RWPE2 (cell line): ENCODE data around the gene CMKLR1.

Source experiments
- ATAC-seq: fragments of 200-7000 bp; cut with Tn5 transposase; 3 replicates; pipeline ENCODE4 v1.9.1; 2021; ENCODE audit warnings: low read depth
- DNase-seq: peaks from one replicate; pipeline ENCODE4 v3.0.0-alpha.2; 2020; ENCODE audit warnings: low spot score
- H3K27ac ChIP-seq: fragments of 450-650 bp; 2 replicates; pipeline ENCODE4 v1.5.1; 2017; ENCODE audit warnings: mild to moderate bottlenecking; ENCODE audit not compliant: poor library complexity, severe bottlenecking
- H3K27me3 ChIP-seq: fragments of 250-450 bp; sonication (Bioruptor Pico); 2 replicates; pipeline ENCODE4 v1.5.1; 2021; ENCODE audit warnings: mild to moderate bottlenecking, moderate library complexity; ENCODE audit not compliant: insufficient read depth, poor library complexity, severe bottlenecking
- H3K36me3 ChIP-seq: fragments of 250-450 bp; sonication (Bioruptor Pico); 2 replicates; pipeline ENCODE4 v1.5.1; 2020; ENCODE audit warnings: low read depth, mild to moderate bottlenecking, moderate library complexity
- H3K4me1 ChIP-seq: fragments of 250-450 bp; sonication (Bioruptor Pico); 2 replicates; pipeline ENCODE4 v1.5.1; 2021; ENCODE audit warnings: mild to moderate bottlenecking, moderate library complexity; ENCODE audit not compliant: insufficient read depth, poor library complexity, severe bottlenecking
- H3K4me3 ChIP-seq: fragments of 250-450 bp; sonication (Bioruptor Pico); 2 replicates; pipeline ENCODE4 v1.5.1; 2021; ENCODE audit warnings: mild to moderate bottlenecking, moderate library complexity; ENCODE audit not compliant: severe bottlenecking
- H3K9me3 ChIP-seq: fragments of 250-450 bp; sonication (Bioruptor Pico); 2 replicates; pipeline ENCODE4 v1.5.1; 2021; ENCODE audit warnings: mild to moderate bottlenecking, moderate library complexity; ENCODE audit not compliant: severe bottlenecking
- CTCF ChIP-seq: fragments of 450-650 bp; IDR thresholded peaks from one replicate; pipeline ENCODE4 v1.5.1; 2017; ENCODE audit warnings: mild to moderate bottlenecking, moderate library complexity; ENCODE audit not compliant: poor library complexity, severe bottlenecking

Gene CMKLR1

DNA sequence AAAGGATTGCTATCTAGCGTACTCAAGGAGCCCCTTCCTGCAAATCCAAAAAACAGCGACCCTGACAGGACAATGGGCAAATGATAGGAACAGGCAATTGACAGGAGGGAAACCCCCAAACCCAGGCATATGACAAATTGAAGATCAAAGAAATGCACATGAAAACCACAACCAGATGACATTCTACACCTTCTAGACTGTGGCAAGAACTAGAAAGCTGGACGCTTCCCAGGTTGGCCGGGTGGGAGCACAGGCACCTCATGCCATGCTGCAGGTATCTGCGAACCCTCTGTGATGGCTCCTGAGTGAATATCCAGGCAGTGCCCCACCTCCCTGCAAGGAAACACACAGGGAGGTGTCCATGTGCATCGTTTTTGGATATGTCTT, 37.1 kb downstream of the CMKLR1 start:
- H3K27ac ChIP-seq, result no peak overlapping the region
- H3K4me3 ChIP-seq, result no peak overlapping the region
- no peak for TF ChIP-seq CTCF
- H3K36me3 ChIP-seq, result no peaks in the 10 kb centered on the region
- H3K9me3 ChIP-seq, result no peaks in the 10 kb centered on the region
- H3K27me3 ChIP-seq, result no peaks in the 10 kb centered on the region
- ATAC-seq, result no peak
- peaks cover 13% of the 10 kb centered on the region for H3K4me1 ChIP-seq
- DNase-seq, result no peak

DNA sequence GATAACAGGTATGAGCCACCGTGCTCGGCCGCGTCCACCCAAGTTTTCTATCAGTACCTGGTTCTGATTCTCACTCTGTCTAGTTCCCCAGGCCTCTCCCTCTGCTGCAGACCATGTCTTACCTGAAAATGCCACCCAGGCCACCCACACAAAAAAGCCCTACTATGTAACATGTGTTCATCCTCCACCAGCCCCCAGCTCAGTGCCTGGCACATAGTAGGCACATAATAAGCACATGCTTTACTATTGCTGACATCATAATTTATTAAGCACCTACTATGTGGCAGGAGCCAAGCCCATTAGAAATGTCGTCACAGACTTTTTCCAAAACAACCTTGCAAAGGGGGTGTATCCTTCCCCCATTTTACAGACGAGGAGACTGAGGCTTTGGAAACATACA, 37.8 kb downstream of the CMKLR1 start:
- H3K27me3 ChIP-seq, result no peaks in the 10 kb centered on the region
- ATAC-seq, result no peak
- no peaks in the 10 kb centered on the region for H3K9me3 ChIP-seq
- no peak for DNase-seq
- no peaks in the 10 kb centered on the region for H3K36me3 ChIP-seq
- H3K4me1 ChIP-seq, result peaks cover 13% of the 10 kb centered on the region
- TF ChIP-seq CTCF, result no peak
- H3K27ac ChIP-seq, result no peak overlapping the region
- no peak overlapping the region for H3K4me3 ChIP-seq

DNA sequence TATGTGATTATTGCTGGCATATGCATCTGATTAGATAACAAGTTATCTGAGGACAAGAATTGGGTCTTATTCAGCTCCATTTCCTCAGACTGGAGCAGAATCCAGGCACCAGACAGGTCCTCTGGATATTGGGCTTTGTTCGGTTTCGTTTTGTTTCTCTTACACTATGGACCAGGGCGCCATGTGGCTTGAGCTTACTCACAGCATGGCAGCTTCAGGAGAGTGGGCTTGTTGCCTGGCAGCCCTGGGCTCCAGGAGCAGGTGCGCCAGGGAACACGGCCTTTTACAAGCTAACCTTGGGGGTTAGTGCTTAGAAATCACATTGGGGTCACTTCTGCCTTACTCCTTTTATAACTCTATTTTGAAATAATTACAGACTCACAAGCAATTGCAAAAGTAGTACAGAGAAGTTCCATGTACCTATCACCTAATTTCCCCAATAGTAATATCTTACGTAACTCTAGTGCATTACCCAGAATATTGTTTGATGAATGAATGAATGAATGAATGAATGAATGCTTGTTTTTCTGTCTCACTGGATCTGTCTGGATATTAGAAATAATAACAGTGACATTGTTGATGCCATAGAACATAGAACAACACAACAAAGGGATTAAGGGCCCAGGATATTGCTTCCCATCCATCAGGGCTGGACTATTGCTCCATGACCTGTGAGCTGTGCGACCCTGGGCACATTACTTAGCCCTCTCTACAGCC, 39.0 kb downstream of the CMKLR1 start:
- ATAC-seq (no peak), DNase-seq (no peak)
- H3K27ac ChIP-seq, result no peak overlapping the region
- H3K4me1 ChIP-seq, result peaks cover 9% of the 10 kb centered on the region
- no peak for TF ChIP-seq CTCF
- H3K9me3 ChIP-seq, result no peaks in the 10 kb centered on the region
- no peaks in the 10 kb centered on the region for H3K36me3 ChIP-seq
- no peak overlapping the region for H3K4me3 ChIP-seq
- H3K27me3 ChIP-seq, result no peaks in the 10 kb centered on the region

GRCh38 chr12:108299516-108299915, 39.6 kb downstream of the CMKLR1 start:
- Histone ChIP-seq H3K27me3 (no peaks in the 10 kb centered on the region), H3K4me3 (no peak overlapping the region), H3K4me1 (peaks cover 9% of the 10 kb centered on the region), H3K27ac (no peak overlapping the region), H3K9me3 (no peaks in the 10 kb centered on the region), H3K36me3 (no peaks in the 10 kb centered on the region)
- ATAC-seq (no peak), DNase-seq (no peak)
- no peak for TF ChIP-seq CTCF

DNA sequence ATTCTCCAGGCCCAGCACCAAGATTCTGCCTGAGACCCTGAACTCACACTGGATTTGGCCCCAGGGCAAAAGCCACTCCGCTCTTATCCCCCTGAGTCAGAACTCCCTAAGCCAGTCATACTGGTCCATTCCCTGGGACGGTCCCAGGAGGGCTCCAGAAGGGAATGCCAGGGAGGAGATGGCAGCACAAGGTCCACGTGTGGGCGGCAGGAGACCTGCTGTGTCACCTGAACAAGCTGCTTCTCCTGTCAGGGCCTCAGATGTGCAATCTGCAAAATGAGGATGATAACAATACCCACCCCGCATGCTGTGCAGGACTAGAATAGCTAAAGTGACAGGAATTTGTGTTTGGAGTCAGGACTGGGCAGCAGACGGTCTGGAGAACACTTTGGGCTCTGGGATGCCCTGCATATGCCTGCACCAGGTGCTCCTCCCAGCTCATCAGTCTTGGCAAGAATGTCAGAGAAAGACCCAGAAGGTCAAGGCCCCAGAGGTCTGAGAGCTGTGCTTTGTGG, 40.3 kb downstream of the CMKLR1 start:
- DNase-seq (no peak), ATAC-seq (no peak)
- no peak overlapping the region for H3K27ac ChIP-seq
- TF ChIP-seq CTCF, result no peak
- H3K27me3 ChIP-seq, result no peaks in the 10 kb centered on the region
- no peak overlapping the region for H3K4me3 ChIP-seq
- peaks cover 9% of the 10 kb centered on the region for H3K4me1 ChIP-seq
- H3K36me3 ChIP-seq, result no peaks in the 10 kb centered on the region
- no peaks in the 10 kb centered on the region for H3K9me3 ChIP-seq
